ENCODE results near the gene DNAJB9.

DNAJB9 gene

DNA sequence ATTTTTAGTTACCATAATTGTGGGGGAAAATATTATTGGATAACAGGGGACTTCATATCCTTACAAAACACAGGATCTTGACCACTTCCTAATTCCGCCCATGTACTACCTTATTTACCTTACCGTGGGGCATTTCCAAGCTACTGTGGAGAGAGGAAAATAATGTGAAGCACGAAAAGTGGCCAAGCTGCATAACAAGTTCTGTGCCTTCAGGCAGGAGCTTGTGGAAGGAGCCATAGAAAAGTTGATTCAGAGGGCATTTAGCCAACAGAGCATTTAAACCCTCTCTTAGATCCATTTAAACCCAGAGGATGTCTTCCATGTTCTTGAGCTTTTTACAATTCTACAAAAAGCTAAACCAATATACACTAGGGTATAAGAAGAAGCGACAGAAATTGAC lies 41.6 kb downstream of the DNAJB9 start:
- no peak for DNase-seq

DNA sequence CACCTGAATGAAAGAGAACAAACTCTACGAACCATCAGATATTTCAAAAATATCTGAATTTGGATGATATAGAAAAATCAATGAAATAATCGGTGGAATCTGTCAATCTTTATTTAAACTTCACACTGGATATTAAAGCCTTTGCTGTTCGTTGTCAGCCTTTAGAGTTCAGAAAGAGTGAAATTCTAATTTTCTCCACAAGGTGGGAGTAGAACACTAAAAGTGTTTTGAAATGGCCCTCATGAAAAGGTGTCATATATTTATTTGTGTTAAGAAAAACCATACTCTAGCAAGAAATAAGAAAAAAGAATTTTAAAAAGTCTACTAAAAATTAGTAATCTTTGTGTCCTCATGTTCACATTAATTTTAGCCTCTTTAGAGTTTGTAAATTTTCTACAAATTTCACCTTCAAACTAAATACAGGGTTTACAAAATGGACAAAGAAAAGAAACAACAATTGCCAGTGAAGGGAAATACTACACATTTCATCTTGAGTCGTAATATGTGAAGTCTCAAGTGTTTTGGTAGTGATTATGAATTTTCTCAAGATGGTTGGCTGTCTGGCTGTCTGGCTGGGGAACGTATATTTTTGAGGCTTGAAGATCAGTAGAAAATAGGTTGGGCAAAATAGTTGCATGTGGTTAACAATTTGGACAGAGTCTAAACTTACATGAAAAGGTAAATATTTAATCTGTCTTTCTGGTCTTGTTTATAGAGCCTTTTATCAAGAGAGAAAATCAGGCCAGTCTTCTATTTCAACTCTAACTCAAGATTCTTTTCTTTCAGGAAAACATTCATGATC lies 43.7 kb downstream of the DNAJB9 start:
- DNase-seq = no peak

DNA sequence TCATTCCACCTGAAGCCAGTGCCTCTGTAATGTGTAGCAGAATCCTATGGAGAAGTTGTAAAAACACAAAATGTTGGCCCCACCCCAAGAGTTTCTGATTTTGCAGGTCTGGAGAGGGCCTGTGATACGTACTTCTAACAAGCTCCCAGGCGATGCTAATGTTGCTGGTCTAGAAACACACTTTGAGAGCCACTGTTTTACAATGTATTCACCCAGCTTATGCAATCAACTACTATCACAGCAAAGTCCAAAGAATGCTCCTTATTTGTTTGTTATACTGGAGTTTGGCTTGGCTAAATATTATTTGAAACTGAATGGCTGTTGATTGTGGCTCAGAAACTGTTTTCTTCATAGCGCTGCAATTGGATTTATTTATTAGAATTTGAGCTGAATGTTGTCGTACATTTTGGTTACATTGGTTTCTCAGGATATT lies 44.3 kb downstream of the DNAJB9 start:
- DNase-seq = no peak

DNA sequence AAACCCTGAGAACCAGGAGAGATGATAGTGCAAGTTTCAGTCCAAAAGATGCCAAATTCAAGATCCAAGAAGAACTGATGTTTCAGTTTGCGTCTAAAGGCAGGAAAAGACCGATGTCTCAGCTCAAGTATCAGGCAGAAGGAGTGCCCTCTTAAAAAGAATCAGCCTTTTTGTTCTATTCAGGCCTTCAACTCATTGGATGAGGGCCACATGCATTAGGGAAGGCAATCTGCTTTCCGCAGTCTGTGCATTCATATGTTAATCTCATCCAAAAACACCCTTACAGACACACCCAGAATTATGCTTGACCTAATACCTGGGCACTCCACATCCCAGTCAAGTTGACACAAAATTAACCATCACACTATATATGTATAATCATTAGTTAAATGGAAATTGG lies 45.2 kb downstream of the DNAJB9 start:
- DNase-seq = no peak

DNA sequence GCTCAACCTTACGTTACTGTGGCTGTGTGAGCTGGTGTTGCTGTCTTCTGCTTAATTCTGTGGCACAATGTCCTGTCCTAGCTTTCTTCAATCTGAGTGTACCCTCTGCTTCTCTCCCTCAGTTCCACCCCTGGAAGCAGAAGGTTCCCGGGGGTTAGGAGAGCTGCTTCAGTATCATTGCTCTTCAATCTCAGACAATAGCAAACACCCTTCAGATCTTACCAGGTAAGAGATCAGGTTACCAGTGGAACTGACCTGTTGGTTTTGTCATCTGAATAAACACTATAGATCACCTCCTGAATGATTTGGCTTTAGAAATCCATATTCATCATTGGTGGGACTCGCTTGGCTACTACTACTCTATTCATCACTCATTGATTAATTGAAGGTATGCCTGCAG lies 48.4 kb downstream of the DNAJB9 start:
- DNase-seq = no peak

DNA sequence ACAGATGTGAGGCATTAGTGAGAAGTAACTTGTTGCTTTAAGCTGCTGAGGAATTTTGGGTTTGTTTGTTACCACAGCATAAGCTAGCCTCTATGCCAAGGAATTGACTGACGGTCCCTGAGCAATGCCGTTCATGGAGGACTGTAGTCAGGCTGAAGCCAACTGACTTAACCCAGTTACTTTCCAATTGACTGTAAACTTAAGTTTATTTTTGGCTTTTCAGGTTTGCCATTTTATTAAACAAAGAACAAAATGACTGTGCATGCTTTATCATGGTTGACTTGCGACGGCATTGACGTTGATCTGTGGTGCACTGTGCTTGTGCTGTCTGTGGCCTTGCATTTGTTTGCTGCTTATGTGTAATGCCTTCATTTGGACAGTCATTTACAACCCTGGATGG lies 53.5 kb downstream of the DNAJB9 start:
- no peak for DNase-seq
